Ishikawa (cell line): ENCODE data around the gene YWHAE.
A peak's percentile ranks its signal among the peaks of the same experiment; 100 is the strongest.

ENCODE experiments used
- CEBPB ChIP-seq: IDR thresholded peaks from 2 replicates; pipeline ENCODE4 v1.6.1; 2012
- CREB1 ChIP-seq: IDR thresholded peaks from 2 replicates; pipeline ENCODE4 v1.6.1; 2012; ENCODE audit warnings: low read depth
- EGR1 ChIP-seq: IDR thresholded peaks from 2 replicates; pipeline ENCODE4 v1.6.1; 2012
- EP300 ChIP-seq: IDR thresholded peaks from 2 replicates; pipeline ENCODE4 v1.6.1; 2012; ENCODE audit warnings: borderline replicate concordance
- FOXM1 ChIP-seq: IDR thresholded peaks from 2 replicates; pipeline ENCODE4 v1.6.1; 2012; ENCODE audit warnings: low read depth, borderline replicate concordance
- NFIC ChIP-seq: IDR thresholded peaks from 2 replicates; pipeline ENCODE4 v1.6.1; 2012
- RAD21 ChIP-seq: IDR thresholded peaks from 2 replicates; pipeline ENCODE4 v1.6.1; 2012; ENCODE audit warnings: low read depth
- TAF1 ChIP-seq: IDR thresholded peaks from 2 replicates; pipeline ENCODE4 v1.6.1; 2012; ENCODE audit warnings: low read depth, mild to moderate bottlenecking
- TCF12 ChIP-seq: IDR thresholded peaks from 2 replicates; pipeline ENCODE4 v1.6.1; 2012; ENCODE audit warnings: low read depth
- TEAD4 ChIP-seq: IDR thresholded peaks from 2 replicates; pipeline ENCODE4 v1.6.1; 2012
- YY1 ChIP-seq: IDR thresholded peaks from 2 replicates; pipeline ENCODE4 v1.6.1; 2012; ENCODE audit warnings: low read depth
- ZBTB7A ChIP-seq: IDR thresholded peaks from 2 replicates; pipeline ENCODE4 v1.6.1; 2012; ENCODE audit warnings: low read depth
- TF ChIP-seq, protein P1 (sequence below): IDR thresholded peaks from 2 replicates; pipeline ENCODE4 v1.6.1; 2012; ENCODE audit warnings: low read depth, mild to moderate bottlenecking
- TF ChIP-seq, protein P2 (sequence below): IDR thresholded peaks from 2 replicates; pipeline ENCODE4 v1.6.1; 2012
- TF ChIP-seq, protein P3 (sequence below): IDR thresholded peaks from 2 replicates; pipeline ENCODE4 v1.6.1; 2012

The YWHAE gene

DNA sequence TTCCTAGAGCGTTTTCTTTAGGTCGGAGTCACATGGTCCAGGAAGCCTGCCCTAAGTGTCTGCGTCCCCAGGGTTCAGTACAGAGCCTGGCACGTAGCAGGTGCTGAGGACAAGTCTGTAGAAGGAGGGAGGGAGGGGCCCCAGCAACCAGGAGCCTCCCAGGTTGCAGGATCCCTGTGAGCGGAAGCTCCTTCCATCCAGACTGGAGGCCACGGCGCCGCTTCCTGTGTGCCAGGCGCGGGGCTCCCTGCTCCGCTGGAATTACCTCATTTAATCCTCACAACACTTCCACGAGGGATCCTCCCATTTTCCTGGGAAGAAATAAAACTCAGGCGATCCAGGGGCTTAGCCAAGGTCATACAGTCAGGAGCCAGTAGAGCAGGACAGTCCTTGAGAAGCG lies 98.5 kb downstream of the YWHAE start:
- TF ChIP-seq CREB1 = no peak
- TF ChIP-seq, protein P1, sequence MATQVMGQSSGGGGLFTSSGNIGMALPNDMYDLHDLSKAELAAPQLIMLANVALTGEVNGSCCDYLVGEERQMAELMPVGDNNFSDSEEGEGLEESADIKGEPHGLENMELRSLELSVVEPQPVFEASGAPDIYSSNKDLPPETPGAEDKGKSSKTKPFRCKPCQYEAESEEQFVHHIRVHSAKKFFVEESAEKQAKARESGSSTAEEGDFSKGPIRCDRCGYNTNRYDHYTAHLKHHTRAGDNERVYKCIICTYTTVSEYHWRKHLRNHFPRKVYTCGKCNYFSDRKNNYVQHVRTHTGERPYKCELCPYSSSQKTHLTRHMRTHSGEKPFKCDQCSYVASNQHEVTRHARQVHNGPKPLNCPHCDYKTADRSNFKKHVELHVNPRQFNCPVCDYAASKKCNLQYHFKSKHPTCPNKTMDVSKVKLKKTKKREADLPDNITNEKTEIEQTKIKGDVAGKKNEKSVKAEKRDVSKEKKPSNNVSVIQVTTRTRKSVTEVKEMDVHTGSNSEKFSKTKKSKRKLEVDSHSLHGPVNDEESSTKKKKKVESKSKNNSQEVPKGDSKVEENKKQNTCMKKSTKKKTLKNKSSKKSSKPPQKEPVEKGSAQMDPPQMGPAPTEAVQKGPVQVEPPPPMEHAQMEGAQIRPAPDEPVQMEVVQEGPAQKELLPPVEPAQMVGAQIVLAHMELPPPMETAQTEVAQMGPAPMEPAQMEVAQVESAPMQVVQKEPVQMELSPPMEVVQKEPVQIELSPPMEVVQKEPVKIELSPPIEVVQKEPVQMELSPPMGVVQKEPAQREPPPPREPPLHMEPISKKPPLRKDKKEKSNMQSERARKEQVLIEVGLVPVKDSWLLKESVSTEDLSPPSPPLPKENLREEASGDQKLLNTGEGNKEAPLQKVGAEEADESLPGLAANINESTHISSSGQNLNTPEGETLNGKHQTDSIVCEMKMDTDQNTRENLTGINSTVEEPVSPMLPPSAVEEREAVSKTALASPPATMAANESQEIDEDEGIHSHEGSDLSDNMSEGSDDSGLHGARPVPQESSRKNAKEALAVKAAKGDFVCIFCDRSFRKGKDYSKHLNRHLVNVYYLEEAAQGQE = no peak
- TF ChIP-seq ZBTB7A = no peak
- TF ChIP-seq CEBPB = no peak
- TF ChIP-seq RAD21 = no peak
- no peak for TF ChIP-seq FOXM1
- no peak for TF ChIP-seq TEAD4
- no peak for TF ChIP-seq YY1
- TF ChIP-seq, protein P2, sequence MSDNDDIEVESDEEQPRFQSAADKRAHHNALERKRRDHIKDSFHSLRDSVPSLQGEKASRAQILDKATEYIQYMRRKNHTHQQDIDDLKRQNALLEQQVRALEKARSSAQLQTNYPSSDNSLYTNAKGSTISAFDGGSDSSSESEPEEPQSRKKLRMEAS = no peak

DNA sequence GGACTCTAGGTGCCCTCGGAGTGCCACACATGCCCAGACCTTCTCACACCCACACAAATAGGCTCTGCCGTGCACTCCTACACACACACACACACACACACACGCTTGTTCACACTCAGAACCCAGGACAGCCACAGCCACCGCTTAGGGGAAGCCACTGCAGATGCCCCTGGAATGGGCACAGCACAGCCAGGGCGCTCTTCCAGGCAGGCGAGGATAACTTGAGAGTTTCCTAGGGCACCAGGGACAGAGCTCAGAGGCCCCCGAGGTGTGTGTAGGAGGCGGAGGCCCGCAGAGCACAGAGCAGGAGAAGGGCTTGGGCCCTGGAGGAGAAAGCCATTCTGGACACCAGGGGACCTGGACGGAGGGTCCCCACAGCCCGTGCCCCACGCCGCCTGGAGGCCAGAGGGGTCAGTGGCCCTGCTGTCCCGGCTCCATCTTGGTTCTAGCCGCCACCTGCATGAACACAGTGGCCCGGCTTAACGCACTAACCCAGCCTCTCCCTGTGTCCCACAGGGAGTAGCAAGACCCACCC lies 99.6 kb downstream of the YWHAE start:
- TF ChIP-seq FOXM1 (no peak), ZBTB7A (no peak), CREB1 (no peak), EGR1 (no peak), NFIC (no peak), TCF12 (no peak), TEAD4 (no peak)
- TF ChIP-seq, protein P1 = no peak
- TF ChIP-seq, protein P3, sequence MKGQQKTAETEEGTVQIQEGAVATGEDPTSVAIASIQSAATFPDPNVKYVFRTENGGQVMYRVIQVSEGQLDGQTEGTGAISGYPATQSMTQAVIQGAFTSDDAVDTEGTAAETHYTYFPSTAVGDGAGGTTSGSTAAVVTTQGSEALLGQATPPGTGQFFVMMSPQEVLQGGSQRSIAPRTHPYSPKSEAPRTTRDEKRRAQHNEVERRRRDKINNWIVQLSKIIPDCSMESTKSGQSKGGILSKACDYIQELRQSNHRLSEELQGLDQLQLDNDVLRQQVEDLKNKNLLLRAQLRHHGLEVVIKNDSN = no peak

DNA sequence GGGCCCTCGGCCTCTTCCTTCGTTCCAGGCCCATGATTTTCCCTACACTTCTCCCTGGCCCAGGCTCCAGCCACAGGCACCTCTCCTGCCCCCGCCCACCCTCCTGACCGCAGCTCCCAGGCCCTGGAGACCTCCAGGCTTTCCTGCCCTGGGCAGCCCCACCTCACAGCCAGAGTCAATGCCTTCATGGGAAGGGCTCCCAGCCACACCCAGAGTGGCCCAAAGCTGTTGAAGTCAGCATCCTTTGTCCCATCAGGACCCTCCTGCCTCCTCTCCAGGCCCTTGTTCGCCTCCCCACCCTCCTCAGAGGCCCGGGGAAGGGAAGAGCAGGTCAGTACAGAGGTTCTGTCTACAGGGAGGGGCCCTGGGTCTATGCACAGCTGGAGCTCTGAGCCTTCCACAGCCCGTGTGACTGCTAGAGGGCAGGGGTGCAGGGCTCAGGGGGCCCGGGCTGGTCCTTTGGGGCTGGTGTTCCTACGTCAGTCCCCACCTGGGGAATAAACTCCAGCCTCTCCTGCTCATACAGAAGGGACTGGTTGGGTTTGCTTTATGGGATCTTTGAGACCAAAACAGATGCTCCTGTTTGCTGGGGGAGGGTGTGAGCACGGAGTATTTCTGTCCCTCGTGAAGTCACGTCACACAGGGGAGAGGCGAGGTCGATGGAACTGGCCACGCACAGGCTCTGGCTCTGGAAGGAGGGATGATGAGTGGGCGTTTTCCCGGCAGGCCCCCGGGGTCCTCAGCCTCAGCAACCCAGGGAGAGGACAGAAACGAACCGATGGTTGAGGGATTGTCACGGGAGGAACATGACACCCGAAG lies 100.3 kb downstream of the YWHAE start:
- TF ChIP-seq TEAD4 (no peak), YY1 (no peak), CREB1 (no peak), ZBTB7A (no peak), CEBPB (no peak), EP300 (no peak), RAD21 (no peak), FOXM1 (no peak), NFIC (no peak), TCF12 (no peak), TAF1 (no peak)
- TF ChIP-seq, protein P2 = no peak
- TF ChIP-seq, protein P1 = no peak
- TF ChIP-seq, protein P3 = no peak

DNA sequence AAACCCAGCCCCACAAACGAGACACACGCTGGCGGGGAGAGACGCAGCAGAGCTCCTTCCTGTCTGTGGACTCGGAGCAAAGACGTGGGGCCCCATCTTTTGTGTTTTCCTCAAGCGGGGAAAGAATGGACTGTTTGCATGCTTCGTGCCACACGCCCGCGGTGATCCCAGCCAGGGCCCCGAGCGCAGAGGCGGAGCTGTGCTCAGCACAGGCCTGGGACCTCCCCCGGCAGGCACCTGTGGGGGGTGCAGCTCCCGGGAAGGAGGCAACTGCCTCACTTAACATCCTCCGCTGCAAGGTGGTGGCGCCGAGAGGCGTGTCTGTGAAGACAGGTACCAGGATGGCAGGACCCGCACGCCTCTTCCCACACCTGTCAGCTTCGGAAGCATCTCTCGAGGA lies 101.4 kb downstream of the YWHAE start:
- TF ChIP-seq, protein P1 = no peak
- TF ChIP-seq, protein P2 = 0 out of 2 replicates have a peak, but pooled peaks have one; percentile 31
